Parietal lobe (tissue), 1 donor: ENCODE results near the gene SPATA6L. TPM values are rescaled to one million over a fixed set of nuclear protein-coding genes. Genes with fewer than 3 reads are reported as not detected.

Experiments used
- total RNA-seq: library from RNA; depleted of rRNA; stranded (reverse); fragments of >200 nt; gene quantifications from one replicate; pipeline ENCODE4 v1.2.3, GENCODE V29; 2014

Gene SPATA6L, protein sequence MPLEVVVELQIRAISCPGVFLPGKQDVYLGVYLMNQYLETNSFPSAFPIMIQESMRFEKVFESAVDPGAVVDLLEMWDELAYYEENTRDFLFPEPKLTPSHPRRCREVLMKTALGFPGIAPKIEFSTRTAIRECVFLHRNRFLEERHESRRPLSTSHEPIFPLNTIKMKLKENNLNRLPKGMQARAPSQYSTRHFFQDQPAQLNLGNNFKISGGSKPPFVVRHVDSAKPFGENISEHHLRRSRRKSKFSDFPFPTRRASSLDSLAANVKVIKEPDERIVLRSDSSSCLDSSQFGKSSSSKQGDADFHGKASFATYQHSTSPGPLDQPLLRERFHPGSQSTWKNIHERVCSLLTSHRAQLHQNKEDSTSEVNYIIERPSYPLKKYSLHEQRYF
- 13.8 TPM for total RNA-seq

DNA sequence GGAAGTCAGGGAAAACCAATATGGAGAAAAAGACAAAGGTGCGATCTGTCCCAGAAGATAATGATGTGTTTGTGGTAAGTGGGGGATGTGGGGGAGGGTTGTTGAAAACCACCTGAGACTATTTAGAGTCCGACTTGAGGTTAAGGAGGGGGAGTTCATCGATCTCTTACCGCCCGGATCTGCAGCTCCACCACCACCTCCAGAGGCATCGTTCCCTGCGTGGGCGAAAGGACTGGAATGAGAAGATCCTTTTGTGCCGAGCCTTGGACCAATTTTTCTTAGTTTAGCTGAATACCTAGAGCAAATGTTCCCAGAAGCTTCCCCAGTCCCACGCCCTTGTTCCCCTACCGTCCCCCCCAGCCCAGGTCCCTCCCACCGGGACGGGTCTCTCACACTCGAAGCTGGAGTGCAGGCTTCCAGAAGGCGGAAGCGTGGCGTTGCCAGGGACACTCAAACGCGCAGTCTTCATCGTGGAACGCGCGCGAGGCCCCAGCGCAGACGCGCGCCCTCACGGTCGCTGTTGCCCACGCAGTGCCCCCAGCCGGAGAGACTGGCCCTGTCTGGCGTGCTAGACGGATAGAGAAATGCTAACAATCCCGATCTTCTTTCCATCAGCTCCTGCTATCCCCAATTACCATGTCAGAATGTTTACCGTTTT lies at the start of gene SPATA6L:
TSS of gene SPATA6L (minus strand) at position 439 of the 658 bp plus-strand sequence. CDS start at position 209, 230 bp downstream.

DNA sequence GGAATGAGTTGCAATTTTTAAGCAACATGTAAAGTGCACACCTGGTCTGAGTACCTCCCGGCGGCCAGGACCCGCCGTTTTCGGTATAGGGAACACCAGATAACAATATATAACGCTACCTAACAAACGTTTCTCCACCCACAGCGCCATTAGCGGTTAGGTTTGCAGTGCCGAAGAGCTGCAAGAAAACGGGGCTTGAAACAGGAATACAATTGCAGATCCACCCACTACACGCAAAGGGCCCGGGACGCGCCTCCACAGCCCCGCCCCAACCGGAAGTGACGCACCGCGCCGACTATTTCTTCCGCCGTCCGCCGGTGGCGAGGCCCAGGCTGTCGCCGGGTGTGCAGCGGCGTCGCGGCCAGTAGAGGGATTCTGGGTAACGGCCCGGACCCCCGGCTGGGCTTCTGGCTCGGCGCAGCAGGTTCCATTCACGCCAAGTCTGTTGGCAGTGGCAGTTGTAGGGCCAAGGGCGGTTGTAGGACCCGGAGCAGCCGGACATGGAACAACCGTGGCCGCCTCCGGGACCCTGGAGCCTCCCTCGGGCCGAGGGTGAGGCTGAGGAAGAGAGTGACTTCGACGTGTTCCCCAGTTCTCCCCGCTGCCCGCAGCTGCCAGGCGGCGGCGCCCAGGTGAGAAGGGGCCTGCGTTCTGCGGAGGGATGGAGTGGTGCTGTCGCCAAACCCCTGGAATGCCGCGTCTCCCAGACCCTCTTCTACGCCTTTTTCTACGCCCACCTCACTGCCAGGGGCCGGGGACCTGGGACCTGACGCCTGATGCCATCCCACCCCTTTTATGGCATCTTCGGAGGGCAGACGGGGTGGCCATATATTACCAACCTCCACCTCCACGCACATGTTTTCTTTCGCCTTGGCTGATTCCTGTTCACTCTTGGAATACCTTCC lies 13.2 kb upstream of the SPATA6L start, which contains the start of gene CDC37L1:
TSS of gene CDC37L1 (plus strand) at position 302 of the 905 bp plus-strand sequence. CDS start at position 501, 199 bp downstream.

DNA sequence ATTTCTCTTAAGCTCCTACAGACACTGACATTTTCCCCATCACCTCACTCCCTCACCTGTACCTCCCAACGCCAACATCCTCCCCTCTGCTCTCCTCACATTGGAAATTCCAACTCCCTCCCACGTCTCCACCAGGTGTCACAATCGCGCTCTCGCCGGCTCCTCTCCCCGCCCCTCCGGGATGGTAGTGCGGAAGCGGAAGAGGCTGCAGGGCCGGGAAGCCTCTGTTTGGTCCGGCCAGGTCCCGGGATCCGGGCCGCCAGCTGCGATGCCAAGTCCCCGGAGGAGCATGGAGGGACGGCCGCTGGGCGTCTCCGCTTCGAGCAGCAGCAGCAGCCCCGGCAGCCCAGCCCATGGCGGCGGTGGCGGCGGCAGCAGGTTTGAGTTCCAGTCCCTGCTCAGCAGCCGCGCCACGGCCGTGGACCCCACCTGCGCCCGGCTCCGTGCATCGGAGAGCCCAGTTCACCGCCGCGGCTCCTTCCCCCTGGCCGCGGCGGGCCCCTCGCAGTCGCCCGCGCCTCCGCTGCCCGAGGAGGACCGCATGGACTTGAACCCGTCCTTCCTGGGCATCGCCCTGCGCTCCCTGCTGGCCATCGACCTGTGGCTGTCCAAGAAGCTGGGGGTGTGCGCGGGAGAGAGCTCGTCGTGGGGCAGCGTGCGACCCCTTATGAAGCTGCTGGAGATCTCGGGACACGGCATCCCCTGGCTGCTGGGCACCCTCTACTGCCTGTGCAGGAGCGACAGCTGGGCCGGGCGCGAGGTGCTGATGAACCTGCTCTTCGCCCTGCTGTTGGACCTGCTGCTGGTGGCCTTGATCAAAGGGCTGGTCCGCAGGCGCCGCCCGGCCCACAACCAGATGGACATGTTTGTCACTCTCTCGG lies 3.9 kb downstream of the SPATA6L start, which contains the start of gene PLPP6:
TSS of gene PLPP6 (plus strand) at position 187 of the 881 bp plus-strand sequence. CDS start at position 269, 82 bp downstream.

Other genes with a start within 250 kb of the SPATA6L start
- 36.0 TPM for gene SLC1A1, start 176.0 kb downstream of the SPATA6L start, total RNA-seq
- gene PLPP6, start 4.2 kb downstream of the SPATA6L start, total RNA-seq: 12.8 TPM
- 31.3 TPM for gene CDC37L1, start 13.1 kb upstream of the SPATA6L start, total RNA-seq
- 36.0 TPM for gene AK3, start 74.7 kb upstream of the SPATA6L start, total RNA-seq
- 30.7 TPM for gene RCL1, start 126.5 kb upstream of the SPATA6L start, total RNA-seq